A673 (cell line): ENCODE results near the gene MAPK8IP3.

Experiments
- CTCF ChIP-seq: fragments of 300-800, 200-600 bp; sonication (generic); conservative IDR thresholded peaks from 2 replicates; pipeline ENCODE4 v1.5.1; 2017; ENCODE audit warnings: low read depth, mild to moderate bottlenecking, antibody characterized with exemption, low read length, moderate library complexity, mixed read lengths
- EZH2 ChIP-seq: fragments of 200-600 bp; sonication (generic); IDR thresholded peaks from 2 replicates; pipeline ENCODE4 v1.6.1; 2017; ENCODE audit warnings: borderline replicate concordance, low read depth, mild to moderate bottlenecking, mixed read lengths, antibody characterized with exemption, low read length; ENCODE audit not compliant: poor library complexity, severe bottlenecking

GRCh38 chr16:1780677-1781072, 74.7 kb downstream of the MAPK8IP3 start:
- TF ChIP-seq CTCF: no peak
- TF ChIP-seq EZH2: no peak
